Urinary bladder (tissue), 4 donors: ENCODE results near the gene BPIFB1. TPM values are rescaled to one million over a fixed set of nuclear protein-coding genes. Genes with fewer than 3 reads are reported as not detected.

ENCODE experiments used
- DNase-seq: peaks from one replicate; pipeline ENCODE4 v3.0.0-alpha.2; 2015; ENCODE audit errors: extremely low spot score
- H3K27ac ChIP-seq: one replicate; pipeline ENCODE4 v1.5.1; 2013; ENCODE audit warnings: low read depth, mild to moderate bottlenecking, moderate library complexity
- H3K36me3 ChIP-seq: one replicate; pipeline ENCODE4 v1.6.1; 2013; ENCODE audit warnings: mild to moderate bottlenecking, moderate library complexity; ENCODE audit not compliant: insufficient read depth
- H3K4me1 ChIP-seq: one replicate; pipeline ENCODE4 v1.6.1; 2013; ENCODE audit warnings: mild to moderate bottlenecking, moderate library complexity; ENCODE audit not compliant: insufficient read depth
- H3K4me3 ChIP-seq: one replicate; pipeline ENCODE4 v1.5.1; 2013; ENCODE audit warnings: low read depth, low read length
- WGBS: extraction: QIAGEN DNeasy Blood & Tissue Kit; methylation state at CpG from one replicate; pipeline ENCODE4 v1.1.7; 2013; 5-methylcytosine and 5-hydroxymethylcytosine counted together
- polyA plus RNA-seq: library from polyadenylated mRNA; stranded (reverse); fragments of 200-250 nt; gene quantifications from one replicate; pipeline ENCODE4 v1.2.3, GENCODE V29; 2013
- total RNA-seq: library from RNA; depleted of rRNA; stranded (reverse); fragments of >200 nt; gene quantifications from one replicate; pipeline ENCODE4 v1.2.3, GENCODE V29; 2014
- donor health status: healthy with polysubstance abuse.
- donor health status: healthy.

BPIFB1 gene
- total and polyA plus RNA-seq, 2 donors = not detected

DNA sequence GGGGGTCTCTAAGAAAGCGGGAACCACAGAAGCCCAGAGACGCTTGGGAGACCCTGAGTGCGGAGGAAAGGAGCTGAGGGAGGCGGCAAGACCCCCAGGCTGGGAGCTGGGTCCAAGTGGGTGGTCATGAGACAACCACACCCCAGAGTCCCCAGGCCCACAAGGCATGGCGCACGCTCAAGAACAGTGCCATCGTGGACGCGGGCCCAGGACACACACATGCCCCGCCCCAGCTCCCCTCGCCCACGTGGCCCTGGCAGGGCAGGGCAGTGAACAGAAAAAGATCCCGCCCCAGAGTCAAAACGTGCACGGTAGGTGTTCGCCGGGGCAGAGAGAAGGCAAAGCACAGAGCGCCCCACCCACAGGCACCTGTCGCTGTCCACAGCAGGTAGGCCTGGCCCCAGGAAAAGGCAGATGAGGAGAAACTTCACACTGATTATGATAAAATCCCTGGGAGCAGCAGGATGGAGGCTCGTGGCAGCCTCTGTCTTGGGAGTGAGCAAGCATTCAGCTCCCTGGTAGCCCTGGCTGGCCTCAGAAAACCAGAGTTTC, 50.0 kb downstream of the BPIFB1 start:
- Histone ChIP-seq H3K27ac (no peak overlapping the region), H3K36me3 (no peaks in the 10 kb centered on the region), H3K4me3 (no peak overlapping the region), H3K4me1 (no peaks in the 10 kb centered on the region)
- no peak for DNase-seq
- WGBS = 70% methylated on average over 20 of the region's 20 CpGs

- WGBS = 87% methylated on average over 7 of the region's 7 CpGs
- Histone ChIP-seq H3K4me1 (no peaks in the 10 kb centered on the region), H3K36me3 (no peaks in the 10 kb centered on the region), H3K4me3 (no peak overlapping the region), H3K27ac (no peak overlapping the region)
- no peak for DNase-seq
Measured at GRCh38 chr20:33333616-33334015, 50.6 kb downstream of the BPIFB1 start.

DNA sequence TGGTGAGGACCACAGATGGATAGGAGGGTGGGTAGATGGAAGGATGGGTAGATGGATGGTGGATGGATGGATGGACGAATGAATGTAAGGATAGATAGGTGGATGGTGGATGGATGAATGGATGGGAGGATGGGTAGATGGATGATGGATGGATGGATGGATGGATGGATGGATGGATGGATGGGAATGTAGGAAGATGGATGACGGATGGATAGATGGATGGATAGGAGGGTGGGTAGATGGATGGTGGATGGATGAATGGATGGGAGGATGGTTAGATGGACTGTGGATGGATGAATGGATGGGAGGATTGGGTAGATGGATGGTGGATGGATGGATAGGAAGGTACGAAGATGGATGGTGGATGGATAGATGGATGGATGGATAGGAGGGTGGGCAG, 51.1 kb downstream of the BPIFB1 start:
- H3K27ac ChIP-seq = no peak overlapping the region
- WGBS = 81% methylated on average over 3 of the region's 3 CpGs

DNA sequence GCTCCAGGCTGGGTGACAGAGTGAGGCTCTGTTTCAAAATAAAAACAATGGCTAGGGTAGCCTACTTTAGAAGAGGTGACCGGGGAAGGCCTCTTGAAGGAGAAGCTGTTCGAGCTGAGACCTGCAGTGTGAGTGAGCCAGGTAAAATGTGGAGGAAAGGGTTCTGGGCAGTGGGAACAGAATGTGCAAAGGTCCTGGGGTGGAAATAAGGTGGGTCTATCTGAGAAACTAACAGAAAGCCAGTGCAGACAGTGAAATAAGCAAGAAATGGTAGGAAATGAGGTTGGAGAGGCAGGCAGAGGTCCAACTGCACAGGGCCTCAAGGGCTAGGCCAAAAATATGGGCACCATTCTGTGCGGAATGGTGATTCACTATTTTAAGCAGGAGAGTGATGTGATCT, 53.4 kb downstream of the BPIFB1 start:
- Histone ChIP-seq H3K4me3 (no peak overlapping the region), H3K27ac (no peak overlapping the region), H3K36me3 (no peaks in the 10 kb centered on the region), H3K4me1 (no peaks in the 10 kb centered on the region)
- WGBS = 91% methylated on average over 3 of the region's 3 CpGs
- no peak for DNase-seq

More for the DNA sequence above, 51.1 kb downstream of the BPIFB1 start:
- Histone ChIP-seq H3K36me3 (no peaks in the 10 kb centered on the region), H3K4me3 (no peak overlapping the region), H3K4me1 (no peaks in the 10 kb centered on the region)
- no peak for DNase-seq

DNA sequence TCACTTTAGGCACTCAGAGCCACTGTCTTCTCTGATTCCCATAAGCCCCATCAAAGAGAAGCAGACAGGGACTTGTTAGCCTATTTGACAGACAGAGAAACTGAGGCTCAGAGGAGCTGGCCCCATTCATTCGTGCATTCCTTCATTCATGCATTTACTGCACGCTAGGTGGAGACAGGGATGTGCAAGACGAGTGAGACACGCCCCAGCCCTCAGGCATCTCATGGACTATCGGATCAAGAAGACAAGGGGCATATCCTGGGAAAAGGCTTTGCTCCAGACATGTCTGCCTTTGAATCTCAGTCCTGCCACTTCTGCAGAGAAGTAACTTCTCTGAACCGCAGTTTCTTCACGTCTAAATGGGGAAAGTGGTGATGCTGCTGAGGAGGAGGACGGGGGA, 54.1 kb downstream of the BPIFB1 start:
- H3K36me3 ChIP-seq = no peaks in the 10 kb centered on the region
- 75% methylated on average over 8 of the region's 8 CpGs for WGBS
- no peak overlapping the region for H3K27ac ChIP-seq
- no peak overlapping the region for H3K4me3 ChIP-seq
- no peaks in the 10 kb centered on the region for H3K4me1 ChIP-seq
- no peak for DNase-seq

DNA sequence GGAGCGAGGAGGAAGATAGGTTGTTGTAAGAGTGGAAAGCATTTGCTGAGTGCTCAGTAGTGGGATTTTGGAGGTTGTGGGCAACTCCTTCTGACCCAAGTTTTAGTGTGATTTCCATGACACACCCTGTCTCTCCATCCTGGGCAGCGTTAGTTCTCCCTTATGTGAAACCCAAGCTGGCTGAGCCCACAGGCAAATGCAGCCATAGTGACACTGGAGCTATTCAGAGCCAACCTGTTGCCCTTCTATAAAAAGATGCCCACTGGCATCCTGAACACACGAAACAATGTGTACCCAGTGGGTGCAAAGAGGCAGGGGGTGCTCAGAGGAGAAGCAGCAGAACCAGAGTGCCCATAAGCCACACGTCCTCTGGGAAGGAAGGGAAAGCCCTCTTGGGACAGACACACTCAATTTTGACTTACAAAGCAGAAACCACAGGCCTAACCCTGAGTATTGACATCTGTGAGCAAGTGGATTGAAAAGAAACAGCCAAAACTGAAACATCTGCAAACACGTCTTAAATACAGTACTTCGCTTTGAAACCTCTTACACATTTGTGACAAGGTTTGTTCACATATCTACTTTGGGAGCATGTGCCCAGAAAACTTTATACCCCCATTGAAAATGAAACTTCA, 54.6 kb downstream of the BPIFB1 start:
- DNase-seq = no peak
- no peak overlapping the region for H3K27ac ChIP-seq
- WGBS = 75% methylated on average over 6 of the region's 6 CpGs
- H3K4me1 ChIP-seq = no peaks in the 10 kb centered on the region
- H3K4me3 ChIP-seq = no peak overlapping the region
- H3K36me3 ChIP-seq = no peaks in the 10 kb centered on the region

GRCh38 chr20:33338467-33339258, 55.6 kb downstream of the BPIFB1 start:
- DNase-seq = no peak
- Histone ChIP-seq H3K36me3 (no peaks in the 10 kb centered on the region), H3K27ac (no peak overlapping the region), H3K4me1 (no peaks in the 10 kb centered on the region), H3K4me3 (no peak overlapping the region)
- WGBS = 75% methylated on average over 5 of the region's 5 CpGs

DNA sequence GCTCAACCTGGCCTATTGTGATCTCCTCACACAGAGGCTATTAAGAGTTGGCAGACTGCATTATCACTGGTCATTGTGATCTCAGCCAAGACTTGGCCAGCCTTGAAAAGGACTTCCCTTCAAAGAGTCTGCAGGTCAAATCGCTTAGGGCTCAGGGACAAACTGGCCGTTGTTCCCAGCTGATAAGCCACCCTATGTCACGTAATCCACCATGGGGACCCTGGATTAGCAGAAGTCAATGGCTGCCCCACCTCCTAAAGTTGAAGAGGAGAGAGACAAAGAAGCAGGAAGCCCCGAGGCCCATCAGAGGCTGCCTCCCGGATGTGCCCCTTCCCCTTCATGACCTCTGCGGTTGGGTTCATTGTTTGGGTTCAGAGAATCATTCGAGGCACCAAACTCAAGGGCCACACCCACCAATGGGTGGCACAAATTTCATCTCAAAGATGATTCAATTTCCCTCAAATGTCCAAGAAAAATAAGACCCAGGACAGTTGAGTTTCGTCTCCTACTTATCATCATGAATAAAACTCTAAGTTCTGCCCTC, 56.6 kb downstream of the BPIFB1 start:
- DNase-seq = no peak
- H3K36me3 ChIP-seq = no peaks in the 10 kb centered on the region
- WGBS = 65% methylated on average over 8 of the region's 8 CpGs
- no peak overlapping the region for H3K27ac ChIP-seq
- no peaks in the 10 kb centered on the region for H3K4me1 ChIP-seq
- H3K4me3 ChIP-seq = no peak overlapping the region

- Histone ChIP-seq H3K4me3 (no peak overlapping the region), H3K27ac (no peak overlapping the region), H3K36me3 (no peaks in the 10 kb centered on the region), H3K4me1 (no peaks in the 10 kb centered on the region)
- DNase-seq = no peak
- WGBS = 93% methylated on average over 4 of the region's 4 CpGs
Measured at GRCh38 chr20:33343521-33343920, 60.5 kb downstream of the BPIFB1 start.

- Histone ChIP-seq H3K27ac (no peak overlapping the region), H3K36me3 (no peaks in the 10 kb centered on the region), H3K4me1 (no peaks in the 10 kb centered on the region), H3K4me3 (no peak overlapping the region)
- no peak for DNase-seq
- WGBS = 52% methylated on average over 9 of the region's 9 CpGs
Measured at GRCh38 chr20:33345342-33345741, 62.3 kb downstream of the BPIFB1 start.

DNA sequence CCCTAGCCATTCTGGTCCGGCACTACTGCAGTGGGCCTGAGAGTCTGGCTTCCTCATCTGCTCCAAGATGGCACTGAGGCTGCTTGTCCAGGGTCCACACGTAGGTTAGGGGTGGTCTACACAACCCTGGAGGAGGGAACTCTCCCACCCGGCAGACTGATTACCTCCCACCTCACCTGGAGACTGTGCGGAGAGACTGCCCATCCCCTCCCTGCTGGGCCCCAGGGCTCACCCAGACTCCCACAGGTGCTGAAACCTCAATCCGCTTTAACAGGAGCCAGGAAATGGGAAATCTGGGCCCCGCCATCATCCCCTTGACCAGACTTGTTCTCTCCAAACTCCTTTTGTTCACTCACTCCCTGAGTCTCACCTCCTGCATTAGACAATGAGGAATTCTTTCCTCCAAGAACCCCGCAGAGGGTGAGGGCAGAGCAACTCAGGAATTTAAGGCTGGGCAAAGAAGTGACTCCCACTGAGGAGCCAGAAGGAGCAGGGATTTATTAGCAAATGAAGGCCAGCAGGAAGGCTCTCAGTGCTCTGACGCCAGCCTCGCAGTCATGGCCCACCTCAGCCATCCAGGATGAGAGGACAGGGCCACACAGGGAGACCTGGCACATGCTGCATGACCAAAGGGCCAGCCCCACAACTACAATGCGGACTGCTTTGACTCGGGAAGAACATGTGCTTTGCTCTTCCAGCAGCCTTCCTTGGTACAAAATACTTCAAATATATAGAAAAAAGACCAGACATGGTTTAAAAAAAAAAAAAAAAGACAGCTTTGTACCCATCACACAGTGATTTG, 65.3 kb downstream of the BPIFB1 start:
- Histone ChIP-seq H3K4me3 (no peak overlapping the region), H3K27ac (no peak overlapping the region), H3K36me3 (peaks cover 4% of the 10 kb centered on the region), H3K4me1 (no peaks in the 10 kb centered on the region)
- WGBS = 88% methylated on average over 11 of the region's 11 CpGs
- no peak for DNase-seq

GRCh38 chr20:33349493-33349892, 66.5 kb downstream of the BPIFB1 start:
- WGBS = 87% methylated on average over 8 of the region's 8 CpGs
- Histone ChIP-seq H3K4me1 (no peaks in the 10 kb centered on the region), H3K4me3 (no peak overlapping the region), H3K36me3 (peaks cover 4% of the 10 kb centered on the region), H3K27ac (no peak overlapping the region)
- no peak for DNase-seq

GRCh38 chr20:33351696-33352095, 68.7 kb downstream of the BPIFB1 start:
- Histone ChIP-seq H3K4me1 (no peaks in the 10 kb centered on the region), H3K27ac (no peak overlapping the region), H3K36me3 (peaks cover 4% of the 10 kb centered on the region), H3K4me3 (no peak overlapping the region)
- DNase-seq = no peak
- 80% methylated on average over 3 of the region's 3 CpGs for WGBS
